ENCODE measurements around the gene CREBBP.

- TF ChIP-seq CTCF (IDR thresholded peaks at IDR 0.05) (no peak), POLR2A (IDR thresholded peaks at IDR 0.05) (no peak), EP300 (IDR thresholded peaks at IDR 0.05) (no peak), POLR2AphosphoS5 (IDR thresholded peaks at IDR 0.05) (no peak)
Measured at GRCh38 chr16:3755249-3755648, 125.3 kb downstream of the CREBBP start.
